Esophagus squamous epithelium (tissue), 4 donors: ENCODE data around the gene C8B.

ENCODE experiments used
- POLR2A ChIP-seq, 4 donors: fragments of 450-650 bp; IDR thresholded peaks; one replicate each; pipeline ENCODE4 v1.6.1; 2017; ENCODE audit warnings: antibody characterized with exemption in 4 of 4, mild to moderate bottlenecking in 4 of 4, moderate library complexity in 3 of 4
- TF ChIP-seq, protein P1 (sequence below), 6 experiments: fragments of 450-650 bp in 4 of 6; fragments of 200-600 bp in 2 of 6; sonication (generic) in 2 of 6; IDR thresholded peaks; one replicate each; pipeline ENCODE4 v1.5.1; 2016 to 2019; ENCODE audit warnings: antibody characterized with exemption in 6 of 6, mild to moderate bottlenecking in 4 of 6, moderate library complexity in 4 of 6

DNA sequence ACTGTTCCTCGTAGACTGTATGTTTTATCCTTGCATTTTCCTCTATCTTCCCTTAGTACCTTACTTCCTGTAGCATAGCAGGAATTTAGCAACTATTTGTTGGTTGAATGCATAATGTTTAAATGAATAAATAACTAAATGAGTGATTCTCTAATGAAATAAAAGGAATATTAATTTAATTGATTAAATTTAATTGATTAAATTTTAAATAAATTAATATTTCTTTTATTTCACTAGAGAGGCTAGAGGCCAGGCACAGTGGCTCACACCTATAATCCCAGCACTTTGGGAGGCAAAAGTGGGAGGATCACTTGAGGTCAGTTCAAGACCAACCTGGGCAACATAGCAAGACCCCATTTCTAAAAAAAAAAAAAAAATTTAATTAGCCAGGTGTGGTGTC lies 25.8 kb downstream of the C8B start:
- TF ChIP-seq, protein P1, sequence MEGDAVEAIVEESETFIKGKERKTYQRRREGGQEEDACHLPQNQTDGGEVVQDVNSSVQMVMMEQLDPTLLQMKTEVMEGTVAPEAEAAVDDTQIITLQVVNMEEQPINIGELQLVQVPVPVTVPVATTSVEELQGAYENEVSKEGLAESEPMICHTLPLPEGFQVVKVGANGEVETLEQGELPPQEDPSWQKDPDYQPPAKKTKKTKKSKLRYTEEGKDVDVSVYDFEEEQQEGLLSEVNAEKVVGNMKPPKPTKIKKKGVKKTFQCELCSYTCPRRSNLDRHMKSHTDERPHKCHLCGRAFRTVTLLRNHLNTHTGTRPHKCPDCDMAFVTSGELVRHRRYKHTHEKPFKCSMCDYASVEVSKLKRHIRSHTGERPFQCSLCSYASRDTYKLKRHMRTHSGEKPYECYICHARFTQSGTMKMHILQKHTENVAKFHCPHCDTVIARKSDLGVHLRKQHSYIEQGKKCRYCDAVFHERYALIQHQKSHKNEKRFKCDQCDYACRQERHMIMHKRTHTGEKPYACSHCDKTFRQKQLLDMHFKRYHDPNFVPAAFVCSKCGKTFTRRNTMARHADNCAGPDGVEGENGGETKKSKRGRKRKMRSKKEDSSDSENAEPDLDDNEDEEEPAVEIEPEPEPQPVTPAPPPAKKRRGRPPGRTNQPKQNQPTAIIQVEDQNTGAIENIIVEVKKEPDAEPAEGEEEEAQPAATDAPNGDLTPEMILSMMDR (IDR thresholded peaks at IDR 0.05), result no peak
- no peak for TF ChIP-seq POLR2A (IDR thresholded peaks at IDR 0.05)
